RWPE1 (cell line): ENCODE results near the gene CABP5.
A peak's percentile ranks its signal among the peaks of the same experiment; 100 is the strongest.
"Not testable (repeated sequence)": the region's sequence is repeated elsewhere in the genome, so short reads cannot be mapped to it uniquely, and the experiment has no call there.

Experiments used
- CTCF ChIA-PET: fragments of 350-600 bp; sonication (Branson Sonifier 250); formaldehyde crosslinking; extraction: SDS; loops from one replicate; lab custom pipeline; 2021; lab: Yijun Ruan, JAX
- POLR2A ChIA-PET: fragments of 400-600 bp; formaldehyde crosslinking; extraction: SDS; loops from one replicate; lab custom pipeline; 2020; ENCODE audit warnings: antibody characterized with exemption; ENCODE audit not compliant: low non-redundant PET; lab: Yijun Ruan, JAX
- DNase-seq: peaks from one replicate; pipeline ENCODE4 v3.0.0; 2012; ENCODE audit warnings: low spot score
- H3K27ac ChIP-seq: fragments of 450-650 bp; 2 replicates; pipeline ENCODE4 v1.5.1; 2017
- CTCF ChIP-seq: fragments of 450-650 bp; conservative IDR thresholded peaks from 2 replicates; pipeline ENCODE4 v1.5.1; 2017; ENCODE audit warnings: low read depth, mild to moderate bottlenecking

Gene CABP5

GRCh38 chr19:48043675-48044258 is at the start of gene CABP5:
CABP5 (minus strand) TSS chr19:48044079; CDS start chr19:48043922, 157 bp downstream.
- POLR2A ChIA-PET, result no interaction called here
- DNase-seq, result no peak
- TF ChIP-seq CTCF, result no peak
- CTCF ChIA-PET, result no interaction called here
- no peak within 1 kb of the TSS for H3K27ac ChIP-seq

GRCh38 chr19:48091111-48091718 is 47.3 kb upstream of the CABP5 start:
- peak; percentile 61 for DNase-seq
- POLR2A ChIA-PET, result not testable (repeated sequence)

GRCh38 chr19:48090281-48090802 is 46.5 kb upstream of the CABP5 start:
- CTCF ChIA-PET, result no interaction called here

More at GRCh38 chr19:48091111-48091718, 47.3 kb upstream of the CABP5 start:
- CTCF ChIA-PET, result interaction anchor here (0.6 kb wide), 1 partner anchor 17 kb away, joined by 4 read pairs; no protein-coding TSS in a partner anchor
- H3K27ac ChIP-seq, result not testable (repeated sequence)

GRCh38 chr19:48088991-48089390 is 45.1 kb upstream of the CABP5 start:
- H3K27ac ChIP-seq, POLR2A ChIA-PET, DNase-seq: not testable (repeated sequence)
- CTCF ChIA-PET, result interaction anchor here (0.9 kb wide), 1 partner anchor 15 kb away, joined by 3 read pairs; no protein-coding TSS in a partner anchor

More at GRCh38 chr19:48090281-48090802, 46.5 kb upstream of the CABP5 start:
- no peak for DNase-seq
- POLR2A ChIA-PET, result no interaction called here
- no peak for TF ChIP-seq CTCF
- H3K27ac ChIP-seq, result no peak overlapping the region

GRCh38 chr19:48085904-48086864 is 42.3 kb upstream of the CABP5 start:
- POLR2A ChIA-PET, result no interaction called here
- no peak overlapping the region for H3K27ac ChIP-seq
- DNase-seq, result no peak
- no peak for TF ChIP-seq CTCF
- CTCF ChIA-PET, result interaction anchor here (0.7 kb wide), 1 partner anchor 153 kb away, joined by 3 read pairs; no protein-coding TSS in a partner anchor

- H3K27ac ChIP-seq, result no peak overlapping the region
- ChIA-PET POLR2A (no interaction called here), CTCF (interaction anchor here (0.7 kb wide), 1 partner anchor 97 kb away, joined by 4 read pairs; no protein-coding TSS in a partner anchor)
- no peak for DNase-seq
- TF ChIP-seq CTCF, result no peak
Observed at GRCh38 chr19:48085076-48085475, 41.2 kb upstream of the CABP5 start.

- CTCF ChIA-PET, result no interaction called here
- TF ChIP-seq CTCF, result no peak
- H3K27ac ChIP-seq, result no peak overlapping the region
- POLR2A ChIA-PET, result no interaction called here
- no peak for DNase-seq
Observed at GRCh38 chr19:48081106-48081505, 37.2 kb upstream of the CABP5 start.

- H3K27ac ChIP-seq, CTCF ChIA-PET, POLR2A ChIA-PET, DNase-seq: not testable (repeated sequence)
Observed at GRCh38 chr19:48070177-48070769, 26.4 kb upstream of the CABP5 start.
